ENCODE measurements around the gene ABTB2.

The ABTB2 gene

DNA sequence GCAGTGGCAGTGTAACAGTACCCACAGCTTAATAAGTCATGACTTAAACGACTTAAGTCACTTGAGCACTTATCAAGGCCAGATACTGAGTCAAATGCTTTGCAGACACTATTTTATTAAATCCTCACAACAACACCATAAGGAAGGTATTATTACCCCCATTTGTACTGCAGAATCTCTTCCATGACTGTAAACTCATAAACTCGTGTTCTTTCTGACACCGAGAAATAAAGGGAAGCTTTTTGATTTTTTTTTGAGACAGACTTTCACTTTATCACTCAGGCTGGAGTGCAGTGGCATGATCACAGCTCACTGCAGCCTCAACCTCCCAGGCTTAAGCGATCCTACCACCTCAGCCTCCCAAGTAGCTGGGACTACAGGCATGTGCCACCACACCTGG is 103.8 kb downstream of the ABTB2 start:
- no peak for DNase-seq (ENCODE audit: extremely low read depth, insufficient read length)
- H3K27me3 ChIP-seq (replicated peaks; ENCODE audit: control insufficient read depth, insufficient read depth, low read length): no peaks in the 10 kb centered on the region
- TF ChIP-seq, protein P1, sequence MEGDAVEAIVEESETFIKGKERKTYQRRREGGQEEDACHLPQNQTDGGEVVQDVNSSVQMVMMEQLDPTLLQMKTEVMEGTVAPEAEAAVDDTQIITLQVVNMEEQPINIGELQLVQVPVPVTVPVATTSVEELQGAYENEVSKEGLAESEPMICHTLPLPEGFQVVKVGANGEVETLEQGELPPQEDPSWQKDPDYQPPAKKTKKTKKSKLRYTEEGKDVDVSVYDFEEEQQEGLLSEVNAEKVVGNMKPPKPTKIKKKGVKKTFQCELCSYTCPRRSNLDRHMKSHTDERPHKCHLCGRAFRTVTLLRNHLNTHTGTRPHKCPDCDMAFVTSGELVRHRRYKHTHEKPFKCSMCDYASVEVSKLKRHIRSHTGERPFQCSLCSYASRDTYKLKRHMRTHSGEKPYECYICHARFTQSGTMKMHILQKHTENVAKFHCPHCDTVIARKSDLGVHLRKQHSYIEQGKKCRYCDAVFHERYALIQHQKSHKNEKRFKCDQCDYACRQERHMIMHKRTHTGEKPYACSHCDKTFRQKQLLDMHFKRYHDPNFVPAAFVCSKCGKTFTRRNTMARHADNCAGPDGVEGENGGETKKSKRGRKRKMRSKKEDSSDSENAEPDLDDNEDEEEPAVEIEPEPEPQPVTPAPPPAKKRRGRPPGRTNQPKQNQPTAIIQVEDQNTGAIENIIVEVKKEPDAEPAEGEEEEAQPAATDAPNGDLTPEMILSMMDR (IDR thresholded peaks at IDR 0.05; ENCODE audit: insufficient read depth, low read length, poor library complexity, severe bottlenecking): no peak
- H3K4me3 ChIP-seq (replicated peaks; ENCODE audit: low read depth, low read length): no peak overlapping the region
- no peaks in the 10 kb centered on the region for H3K36me3 ChIP-seq (ENCODE audit: control insufficient read depth, insufficient read depth, low read length)

DNA sequence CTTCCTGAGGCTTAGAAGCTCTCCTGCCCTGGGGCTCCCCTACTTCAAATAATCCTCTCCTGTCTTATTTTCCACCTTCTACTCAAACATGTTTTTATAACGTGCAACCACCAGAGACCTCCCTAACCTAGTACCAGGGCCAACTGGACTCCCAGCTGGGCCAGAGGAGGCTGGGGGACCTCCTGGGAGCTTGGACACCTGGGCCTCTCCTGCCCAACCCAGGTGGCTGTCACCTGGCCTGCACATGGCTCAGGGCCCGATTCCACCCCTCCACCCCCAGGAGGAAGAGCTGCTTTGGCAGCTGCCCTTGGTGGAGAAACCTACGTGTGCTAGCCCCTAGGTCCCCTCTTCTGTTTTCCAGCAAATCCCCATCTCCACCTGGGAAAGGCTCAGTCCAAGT is 105.2 kb downstream of the ABTB2 start:
- H3K36me3 ChIP-seq (ENCODE audit: control insufficient read depth, insufficient read depth, low read length): no peaks in the 10 kb centered on the region
- no peak overlapping the region for H3K4me3 ChIP-seq (replicated peaks; ENCODE audit: low read depth, low read length)
- TF ChIP-seq, protein P1 (IDR thresholded peaks at IDR 0.05; ENCODE audit: insufficient read depth, low read length, poor library complexity, severe bottlenecking): no peak
- no peak for DNase-seq (ENCODE audit: extremely low read depth, insufficient read length)
- H3K27me3 ChIP-seq (replicated peaks; ENCODE audit: control insufficient read depth, insufficient read depth, low read length): no peaks in the 10 kb centered on the region

- no peak for DNase-seq (ENCODE audit: extremely low read depth, insufficient read length)
- no peaks in the 10 kb centered on the region for H3K27me3 ChIP-seq (replicated peaks; ENCODE audit: control insufficient read depth, insufficient read depth, low read length)
- TF ChIP-seq, protein P1 (IDR thresholded peaks at IDR 0.05; ENCODE audit: insufficient read depth, low read length, poor library complexity, severe bottlenecking): no peak
- no peak overlapping the region for H3K4me3 ChIP-seq (replicated peaks; ENCODE audit: low read depth, low read length)
- no peaks in the 10 kb centered on the region for H3K36me3 ChIP-seq (ENCODE audit: control insufficient read depth, insufficient read depth, low read length)
Observed at GRCh38 chr11:34252015-34252414, 105.8 kb downstream of the ABTB2 start.

DNA sequence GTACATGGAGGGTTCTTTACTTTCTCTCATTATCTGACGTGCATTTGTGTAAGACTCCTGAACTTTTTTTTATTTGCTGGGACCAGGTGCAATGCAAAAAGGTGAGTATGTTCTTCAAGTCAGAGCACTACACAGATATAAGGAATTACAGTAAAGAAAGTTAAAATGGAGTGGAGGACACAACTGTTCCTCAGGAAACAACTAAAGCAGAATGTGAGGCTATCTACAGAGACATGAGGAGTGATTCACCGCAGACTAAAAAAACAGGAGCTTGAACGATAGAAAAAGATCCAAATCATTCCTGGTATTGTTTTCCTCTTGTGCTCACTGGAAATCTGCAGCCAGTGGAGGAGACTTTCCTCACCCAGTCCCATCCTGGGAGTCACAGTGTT is 106.2 kb downstream of the ABTB2 start:
- no peak overlapping the region for H3K4me3 ChIP-seq (replicated peaks; ENCODE audit: low read depth, low read length)
- DNase-seq (ENCODE audit: extremely low read depth, insufficient read length): no peak
- no peaks in the 10 kb centered on the region for H3K36me3 ChIP-seq (ENCODE audit: control insufficient read depth, insufficient read depth, low read length)
- H3K27me3 ChIP-seq (replicated peaks; ENCODE audit: control insufficient read depth, insufficient read depth, low read length): no peaks in the 10 kb centered on the region
- TF ChIP-seq, protein P1 (IDR thresholded peaks at IDR 0.05; ENCODE audit: insufficient read depth, low read length, poor library complexity, severe bottlenecking): no peak

GRCh38 chr11:34250732-34251588 is 106.8 kb downstream of the ABTB2 start:
- no peaks in the 10 kb centered on the region for H3K27me3 ChIP-seq (replicated peaks; ENCODE audit: control insufficient read depth, insufficient read depth, low read length)
- no peaks in the 10 kb centered on the region for H3K36me3 ChIP-seq (ENCODE audit: control insufficient read depth, insufficient read depth, low read length)
- peak overlapping the region; percentile 23; the same call in 1 of the 2 replicates for H3K4me3 ChIP-seq (replicated peaks; ENCODE audit: low read depth, low read length)
- TF ChIP-seq, protein P1 (IDR thresholded peaks at IDR 0.05; ENCODE audit: insufficient read depth, low read length, poor library complexity, severe bottlenecking): no peak
- DNase-seq (ENCODE audit: extremely low read depth, insufficient read length): peak; percentile 31

Measured in GM06990 (cell line).